HG02938 (cell line): ENCODE results near the gene RNU6-9.
A peak's percentile ranks its signal among the peaks of the same experiment; 100 is the strongest.
"Not testable (repeated sequence)": the region's sequence is repeated elsewhere in the genome, so short reads cannot be mapped to it uniquely, and the experiment has no call there.

Experiments used
- ATAC-seq: cut with Tn5 transposase; IDR thresholded peaks from one replicate; pipeline ENCODE4 v1.9.1; 2021; ENCODE audit warnings: mild to moderate bottlenecking, moderate library complexity; ENCODE audit not compliant: unreplicated experiment

Gene RNU6-9

GRCh38 chr19:892894-893689 lies at the start of gene RNU6-9, which contains the start of gene MED16:
Gene RNU6-9 (plus strand): TSS chr19:893484.
Gene MED16 (minus strand): TSS chr19:893187. CDS start chr19:891131, 2,056 bp downstream.
- ATAC-seq, result peak; percentile 68

- no peak for ATAC-seq
These were observed 49.3 kb upstream of the RNU6-9 start for GRCh38 chr19:843836-844545.

DNA sequence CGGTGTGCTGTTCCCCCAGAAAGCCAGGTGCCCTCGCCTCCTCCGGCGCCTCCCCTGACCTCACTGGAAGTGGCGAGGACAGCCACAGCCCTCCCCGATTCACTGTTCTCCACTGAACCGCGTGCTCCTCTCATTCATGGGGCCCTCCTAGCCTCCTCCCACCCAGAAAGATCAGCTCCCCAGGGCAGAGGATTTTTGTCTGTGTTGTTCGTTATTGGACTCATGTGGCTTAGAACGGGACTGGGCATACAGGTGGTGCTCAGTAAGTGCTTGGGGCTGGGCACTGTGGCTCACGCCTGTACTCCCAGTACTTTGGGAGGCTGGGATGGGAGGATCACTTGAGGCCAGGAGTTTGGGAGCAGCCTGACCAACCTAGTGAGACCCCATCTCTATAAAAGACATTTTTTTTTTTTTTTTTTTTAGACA lies 48.7 kb upstream of the RNU6-9 start:
- no peak for ATAC-seq

DNA sequence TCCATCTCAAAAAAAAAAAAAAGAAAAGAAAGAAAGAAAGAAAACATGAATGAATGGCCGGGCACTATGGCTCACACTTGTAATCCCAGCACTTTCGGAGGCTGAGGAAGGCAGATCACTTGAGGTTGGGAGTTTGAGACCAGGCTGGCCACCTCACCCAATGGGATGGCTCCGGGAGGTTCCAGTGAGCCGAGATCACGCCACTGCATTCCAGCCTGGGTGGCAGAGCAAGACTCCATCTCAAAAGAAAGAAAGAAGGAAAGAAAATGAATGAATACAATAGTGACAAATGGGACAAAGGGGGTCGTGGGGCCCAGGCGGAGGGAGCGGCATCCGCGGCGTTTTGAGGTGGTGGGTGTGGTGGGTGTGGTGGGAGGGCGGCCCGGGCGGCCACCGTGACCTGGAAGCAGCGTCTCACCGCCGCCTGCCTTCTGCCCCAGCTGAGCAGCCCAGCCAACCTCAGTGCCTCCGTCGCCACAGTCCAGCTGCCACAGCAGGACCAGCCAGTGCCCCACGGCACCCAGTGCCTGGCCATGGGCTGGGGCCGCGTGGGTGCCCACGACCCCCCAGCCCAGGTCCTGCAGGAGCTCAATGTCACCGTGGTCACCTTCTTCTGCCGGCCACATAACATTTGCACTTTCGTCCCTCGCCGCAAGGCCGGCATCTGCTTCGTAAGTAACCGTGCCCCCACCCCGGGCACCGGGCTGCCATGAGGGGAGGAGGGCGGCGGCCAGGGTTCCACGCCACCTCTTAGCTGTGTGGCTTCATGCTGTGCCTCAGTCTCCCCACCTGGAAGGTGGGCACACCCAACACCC lies 47.4 kb upstream of the RNU6-9 start:
- ATAC-seq, result no peak

- no peak for ATAC-seq
These were observed 44.8 kb upstream of the RNU6-9 start for GRCh38 chr19:848386-848921.

DNA sequence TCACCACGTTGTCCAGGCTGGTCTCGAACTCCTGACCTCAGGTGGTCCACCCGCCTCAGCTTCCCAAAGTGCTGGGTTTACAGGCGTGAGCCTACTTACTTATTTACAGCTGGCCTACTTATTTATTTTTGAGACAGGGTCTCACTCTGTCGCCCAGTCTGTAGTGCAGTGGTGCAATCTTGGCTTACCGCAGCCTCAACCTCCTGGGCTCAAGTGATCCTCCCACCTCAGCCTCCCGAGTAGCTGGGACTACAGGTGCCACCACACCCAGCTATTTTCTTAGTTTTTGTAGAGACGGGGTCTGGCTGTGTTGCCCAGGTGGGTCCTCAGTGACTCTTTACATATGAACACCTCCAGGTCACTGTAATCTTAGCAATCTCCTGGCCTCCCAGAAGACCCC lies 44.1 kb upstream of the RNU6-9 start:
- ATAC-seq, result not testable (repeated sequence)

- no peak for ATAC-seq
These were observed 42.9 kb upstream of the RNU6-9 start for GRCh38 chr19:850221-850978.

GRCh38 chr19:850979-851335 lies 42.3 kb upstream of the RNU6-9 start:
- no peak for ATAC-seq

- ATAC-seq, result no peak
These were observed 40.9 kb upstream of the RNU6-9 start, which contains the start of gene ELANE for GRCh38 chr19:852136-853013. Gene ELANE (plus strand): TSS chr19:852303. CDS start chr19:852329, 26 bp downstream.

DNA sequence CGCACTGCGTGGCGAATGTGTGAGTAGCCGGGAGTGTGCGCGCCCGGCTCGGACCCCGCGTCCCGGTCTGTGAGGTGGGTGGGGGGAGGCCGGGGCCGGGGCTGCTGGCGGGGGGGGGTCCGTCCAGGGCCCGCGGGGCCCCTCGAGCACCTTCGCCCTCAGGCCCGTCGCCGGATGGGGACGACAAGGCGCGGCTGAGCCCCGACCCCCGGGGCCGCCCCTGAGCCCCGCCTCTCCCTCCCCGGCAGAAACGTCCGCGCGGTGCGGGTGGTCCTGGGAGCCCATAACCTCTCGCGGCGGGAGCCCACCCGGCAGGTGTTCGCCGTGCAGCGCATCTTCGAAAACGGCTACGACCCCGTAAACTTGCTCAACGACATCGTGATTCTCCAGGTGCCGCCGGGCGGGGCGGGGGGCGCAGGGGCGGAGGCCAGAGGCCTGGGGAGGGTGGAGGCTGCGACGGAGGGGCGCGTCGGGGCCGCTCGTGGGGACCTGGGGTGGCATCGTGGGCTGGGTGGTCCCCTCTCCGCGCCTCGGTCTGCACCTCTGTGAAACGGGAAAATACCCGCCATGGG lies 40.2 kb upstream of the RNU6-9 start:
- no peak for ATAC-seq

DNA sequence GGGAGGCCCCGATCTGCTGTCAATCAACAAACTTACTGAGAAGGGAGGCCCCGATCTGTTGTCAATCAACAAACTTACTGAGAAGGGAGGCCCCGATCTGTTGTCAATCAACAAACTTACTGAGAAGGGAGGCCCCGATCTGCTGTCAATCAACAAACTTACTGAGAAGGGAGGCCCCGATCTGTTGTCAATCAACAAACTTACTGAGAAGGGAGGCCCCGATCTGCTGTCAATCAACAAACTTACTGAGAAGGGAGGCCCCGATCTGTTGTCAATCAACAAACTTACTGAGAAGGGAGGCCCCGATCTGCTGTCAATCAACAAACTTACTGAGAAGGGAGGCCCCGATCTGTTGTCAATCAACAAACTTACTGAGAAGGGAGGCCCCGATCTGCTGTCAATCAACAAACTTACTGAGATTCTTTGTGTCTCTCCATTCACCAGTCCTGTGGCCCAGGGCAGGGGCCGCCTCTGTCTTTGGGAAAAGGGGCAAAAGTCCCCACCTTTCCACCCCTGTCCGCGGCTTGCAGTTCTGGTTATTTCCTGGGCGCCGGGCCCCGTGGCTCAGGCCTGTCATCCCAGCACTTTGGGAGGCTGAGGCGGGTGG lies 39.6 kb upstream of the RNU6-9 start:
- ATAC-seq, result not testable (repeated sequence)

DNA sequence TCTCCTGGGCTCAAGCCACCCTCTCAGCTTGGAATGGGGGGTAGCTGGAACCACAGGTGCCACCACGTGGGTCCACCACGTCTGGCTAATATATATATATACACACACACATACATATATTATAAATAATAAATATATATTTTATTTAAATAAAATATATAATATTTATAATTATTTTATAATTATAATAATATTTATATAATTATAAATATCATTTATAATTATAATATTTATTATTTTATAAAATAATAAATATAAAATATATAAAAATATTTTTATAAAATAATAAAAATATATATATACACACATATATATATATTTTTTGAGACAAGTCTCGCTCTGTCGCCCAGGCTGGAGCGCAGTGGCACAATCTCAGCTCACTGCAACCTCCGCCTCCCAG lies 38.7 kb upstream of the RNU6-9 start:
- ATAC-seq, result no peak

DNA sequence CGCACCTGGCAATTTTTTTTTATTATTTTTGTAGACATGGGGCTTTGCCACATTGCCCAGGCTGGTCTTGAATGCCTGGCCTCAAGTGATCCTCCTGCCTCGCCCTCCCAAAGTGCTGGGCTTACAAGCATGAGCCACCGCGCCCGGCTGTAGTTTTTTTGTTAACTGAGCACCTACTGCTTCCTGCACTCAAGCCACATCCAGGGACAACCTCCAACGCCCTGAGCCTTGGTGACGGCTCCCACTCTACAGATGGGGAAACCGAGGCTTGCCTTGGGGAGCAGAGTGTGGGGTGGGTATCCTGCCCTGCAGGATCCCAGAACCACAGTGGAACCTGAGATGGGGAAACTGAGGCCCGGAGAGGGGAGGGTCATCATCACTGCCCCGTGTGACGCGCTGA lies 38.1 kb upstream of the RNU6-9 start:
- ATAC-seq, result no peak

DNA sequence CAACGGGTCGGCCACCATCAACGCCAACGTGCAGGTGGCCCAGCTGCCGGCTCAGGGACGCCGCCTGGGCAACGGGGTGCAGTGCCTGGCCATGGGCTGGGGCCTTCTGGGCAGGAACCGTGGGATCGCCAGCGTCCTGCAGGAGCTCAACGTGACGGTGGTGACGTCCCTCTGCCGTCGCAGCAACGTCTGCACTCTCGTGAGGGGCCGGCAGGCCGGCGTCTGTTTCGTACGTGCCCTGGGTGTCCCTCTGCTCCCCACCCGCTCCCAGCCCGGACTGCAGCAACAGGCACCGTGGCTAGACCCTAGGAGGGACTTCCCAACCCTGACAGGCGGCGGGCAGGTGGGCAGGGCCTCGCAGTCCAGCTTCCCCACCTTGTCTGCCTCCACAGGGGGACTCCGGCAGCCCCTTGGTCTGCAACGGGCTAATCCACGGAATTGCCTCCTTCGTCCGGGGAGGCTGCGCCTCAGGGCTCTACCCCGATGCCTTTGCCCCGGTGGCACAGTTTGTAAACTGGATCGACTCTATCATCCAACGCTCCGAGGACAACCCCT lies 37.6 kb upstream of the RNU6-9 start:
- no peak for ATAC-seq

GRCh38 chr19:858284-858683 lies 35.0 kb upstream of the RNU6-9 start:
- ATAC-seq, result no peak

GRCh38 chr19:858868-859843 lies 34.1 kb upstream of the RNU6-9 start, which contains the start of gene CFD:
Gene CFD (plus strand): TSS chr19:859664. CDS start chr19:859690, 26 bp downstream.
- no peak for ATAC-seq

DNA sequence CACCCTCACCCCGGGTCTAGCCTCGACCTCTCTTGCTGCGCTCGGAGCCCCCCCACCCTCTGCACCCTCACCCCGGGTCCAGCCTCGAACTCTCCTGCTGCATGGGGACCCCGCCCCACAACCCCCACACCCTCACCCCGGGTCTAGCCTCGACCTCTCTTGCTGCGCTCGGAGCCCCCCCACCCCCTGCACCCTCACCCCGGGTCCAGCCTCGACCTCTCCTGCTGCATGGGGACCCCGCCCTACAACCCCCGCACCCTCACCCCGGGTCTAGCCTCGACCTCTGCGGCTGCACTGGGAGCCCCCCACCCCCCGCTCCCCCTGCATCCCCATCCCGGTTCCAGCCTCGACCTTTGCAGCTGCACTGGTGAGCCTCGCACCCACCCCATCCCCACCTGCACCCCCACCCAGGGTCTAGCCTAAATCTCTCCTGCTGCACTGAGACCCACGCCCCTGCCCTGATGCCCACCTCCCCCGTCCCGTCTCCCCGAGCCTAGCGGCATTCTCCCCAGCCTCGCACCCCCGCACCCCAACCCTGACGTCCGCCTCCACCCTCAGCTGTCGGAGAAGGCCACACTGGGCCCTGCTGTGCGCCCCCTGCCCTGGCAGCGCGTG lies 32.0 kb upstream of the RNU6-9 start:
- no peak for ATAC-seq
